Keratinocyte (primary cell): ENCODE results near the gene HDDC2. TPM values are rescaled to one million over a fixed set of nuclear protein-coding genes. Genes with fewer than 3 reads are reported as not detected.

ENCODE experiments used
- DNase-seq: peaks from one replicate; pipeline ENCODE4 v3.0.0-alpha.2; 2011; ENCODE audit warnings: low read depth, missing footprints, low spot score
- FAIRE-seq: peaks from 2 replicates; lab custom pipeline; 2011; peaks lifted over from hg19 to GRCh38; lab: Jason Lieb, UNC
- H2AFZ ChIP-seq: 2 replicates; pipeline ENCODE4 v1.6.0; 2012; ENCODE audit warnings: low read length, control low read depth, inconsistent platforms; ENCODE audit not compliant: control insufficient read depth
- H3K27ac ChIP-seq: 2 replicates; pipeline ENCODE4 v1.5.1; 2011; ENCODE audit warnings: low read length; ENCODE audit not compliant: control insufficient read depth, insufficient read depth
- H3K27me3 ChIP-seq: 3 replicates; pipeline ENCODE4 v1.6.0; 2011; ENCODE audit warnings: low read length; ENCODE audit not compliant: control insufficient read depth, insufficient read depth; ENCODE audit errors: extremely low read depth
- H3K36me3 ChIP-seq, 2 experiments: 2 replicates in 1 of 2; 3 replicates in 1 of 2; pipeline ENCODE4 v1.5.1; 2011; ENCODE audit warnings: low read length in 2 of 2, mild to moderate bottlenecking in 1 of 2; ENCODE audit not compliant: control insufficient read depth in 2 of 2, insufficient read depth in 2 of 2; ENCODE audit errors: extremely low read depth in 1 of 2
- H3K4me1 ChIP-seq: 3 replicates; pipeline ENCODE4 v1.5.1; 2011; ENCODE audit warnings: low read length; ENCODE audit not compliant: control insufficient read depth, insufficient read depth; ENCODE audit errors: extremely low read depth
- H3K4me2 ChIP-seq: 3 replicates; pipeline ENCODE4 v1.6.0; 2011; ENCODE audit warnings: low read depth, low read length; ENCODE audit not compliant: control insufficient read depth, insufficient read depth; ENCODE audit errors: extremely low read depth
- H3K4me3 ChIP-seq, 3 experiments: fragments of 200-600 bp in 1 of 3; sonication (generic) in 1 of 3; 2 replicates in 2 of 3; 3 replicates in 1 of 3; pipeline ENCODE4 v1.5.1; 2011 to 2016; ENCODE audit warnings: low read length in 3 of 3, mild to moderate bottlenecking in 3 of 3, control low read depth in 2 of 3, inconsistent platforms in 1 of 3, low read depth in 1 of 3, mixed read lengths in 1 of 3, mixed run types in 1 of 3, moderate library complexity in 1 of 3; ENCODE audit not compliant: control insufficient read depth in 2 of 3, insufficient read depth in 2 of 3; ENCODE audit errors: extremely low read depth in 1 of 3
- H3K79me2 ChIP-seq: 2 replicates; pipeline ENCODE4 v1.6.0; 2012; ENCODE audit warnings: low read length; ENCODE audit not compliant: control insufficient read depth, insufficient read depth
- H3K9ac ChIP-seq: 3 replicates; pipeline ENCODE4 v1.6.0; 2011; ENCODE audit warnings: low read length; ENCODE audit not compliant: control insufficient read depth, insufficient read depth; ENCODE audit errors: extremely low read depth
- H3K9me1 ChIP-seq: 3 replicates; pipeline ENCODE4 v1.6.0; 2011; ENCODE audit warnings: low read length; ENCODE audit not compliant: control insufficient read depth, insufficient read depth; ENCODE audit errors: extremely low read depth
- H3K9me3 ChIP-seq: 2 replicates; pipeline ENCODE4 v1.5.1; 2012; ENCODE audit warnings: low read depth, low read length; ENCODE audit not compliant: control insufficient read depth
- H4K20me1 ChIP-seq: 3 replicates; pipeline ENCODE4 v1.6.0; 2011; ENCODE audit warnings: low read length; ENCODE audit not compliant: control insufficient read depth, insufficient read depth; ENCODE audit errors: extremely low read depth
- CTCF ChIP-seq, 3 experiments: IDR thresholded peaks in 1 of 3; conservative IDR thresholded peaks in 1 of 3; optimal IDR thresholded peaks in 1 of 3; 2 replicates in 2 of 3; 3 replicates in 1 of 3; pipeline versions ENCODE3 to v1.5.1; 2011; ENCODE audit warnings: low read length in 3 of 3, mild to moderate bottlenecking in 3 of 3, moderate library complexity in 2 of 3, control low read depth in 1 of 3, inconsistent platforms in 1 of 3; ENCODE audit not compliant: insufficient read depth in 2 of 3; ENCODE audit errors: extremely low read depth in 1 of 3
- EZH2 ChIP-seq: IDR thresholded peaks from one replicate; pipeline ENCODE4 v1.6.1; 2012; ENCODE audit warnings: inconsistent platforms, mild to moderate bottlenecking, low read length, moderate library complexity
- dilution Hi-C: fragments of 300-500 bp; cut with MboI; formaldehyde crosslinking; loops from one replicate; pipeline ENCODE4 v1.7.0; 2020; ENCODE audit warnings: low sequenced_read_pairs; ENCODE audit not compliant: extremely low pct_ligation_motif_present
- polyA plus RNA-seq, 5 experiments: library from polyadenylated mRNA; depleted of rRNA in 3 of 5; stranded (reverse) in 3 of 5; stranded (forward) in 1 of 5; unstranded in 1 of 5; fragments of >200 nt; gene quantifications; 1 replicate in 1 of 5; 2 replicates in 3 of 5; 3 replicates in 1 of 5; pipeline versions ENCODE4 v1.2.1 to v1.2.3, GENCODE V29; 2011 to 2012; ENCODE audit warnings: missing spikeins in 2 of 5, low read depth in 1 of 5, low replicate concordance in 1 of 5

The HDDC2 gene
- polyA plus RNA-seq, 1 donor (not counting 4 experiments of a cell fraction or from before 2014, with no cell fraction given): 75.8 TPM

- Histone ChIP-seq H3K36me3 (no peaks in the 10 kb centered on the region), H3K4me2 (no peak overlapping the region), H3K27ac (no peak overlapping the region), H3K9me3 (no peaks in the 10 kb centered on the region), H3K79me2 (no peaks in the 10 kb centered on the region), H4K20me1 (no peaks in the 10 kb centered on the region), H3K9ac (no peak overlapping the region), H2AFZ (no peak overlapping the region), H3K4me1 (no peaks in the 10 kb centered on the region), H3K9me1 (no peaks in the 10 kb centered on the region), H3K27me3 (no peaks in the 10 kb centered on the region), H3K4me3 (no peak overlapping the region)
- TF ChIP-seq CTCF (optimal IDR thresholded peaks at IDR 0.05 in 1 of 3, IDR thresholded peaks at IDR 0.05 in 1 of 3, conservative IDR thresholded peaks at IDR 0.05 in 1 of 3; ENCODE audit: extremely low read depth in 1 of 3, insufficient read depth in 2 of 3, low read length in 3 of 3): no peak
- no peak for TF ChIP-seq EZH2
- no peak for DNase-seq
- dilution Hi-C loops: no loop called here
- FAIRE-seq: peak; percentile 71
Observed at GRCh38 chr6:125307150-125307838, 5.5 kb upstream of the HDDC2 start.

GRCh38 chr6:125306756-125307149 lies 5.0 kb upstream of the HDDC2 start:
- TF ChIP-seq EZH2 (no peak), CTCF (optimal IDR thresholded peaks at IDR 0.05 in 1 of 3, IDR thresholded peaks at IDR 0.05 in 1 of 3, conservative IDR thresholded peaks at IDR 0.05 in 1 of 3; ENCODE audit: extremely low read depth in 1 of 3, insufficient read depth in 2 of 3, low read length in 3 of 3) (no peak)
- dilution Hi-C loops: no loop called here

More at GRCh38 chr6:125306756-125307149, 5.0 kb upstream of the HDDC2 start:
- Histone ChIP-seq H3K9ac (no peak overlapping the region), H3K79me2 (no peaks in the 10 kb centered on the region), H3K4me3 (no peak overlapping the region), H2AFZ (no peak overlapping the region), H3K4me2 (no peak overlapping the region), H3K4me1 (no peaks in the 10 kb centered on the region), H3K27me3 (no peaks in the 10 kb centered on the region), H3K9me1 (no peaks in the 10 kb centered on the region), H4K20me1 (no peaks in the 10 kb centered on the region), H3K36me3 (no peaks in the 10 kb centered on the region), H3K9me3 (no peaks in the 10 kb centered on the region), H3K27ac (no peak overlapping the region)
- DNase-seq: no peak
- no peak for FAIRE-seq
